Measurements from ENCODE around the gene CDH13. TPM values are rescaled to one million over a fixed set of nuclear protein-coding genes. Genes with fewer than 3 reads are reported as not detected.

CDH13 gene
- total and polyA plus RNA-seq, 8 donors: 0.12 to 21.4 (median 1.7) TPM; not detected in 1

GRCh38 chr16:82652826-82653225, 26.1 kb downstream of the CDH13 start:
- intact Hi-C loops (cut with DNase I; ENCODE audit: low total_unique reads): no loop called here
- peaks cover 0 to 7% (median 0%) of the 10 kb centered on the region in 4 donors for H3K4me1 ChIP-seq

GRCh38 chr16:82653550-82654511, 27.1 kb downstream of the CDH13 start:
- H3K4me1 ChIP-seq: peaks cover 0 to 7% (median 0%) of the 10 kb centered on the region in 4 donors
- H3K27ac ChIP-seq: peak overlapping the region in 2 of 5 donors; percentile 1 to 28
- intact Hi-C loops (cut with DNase I; ENCODE audit: low total_unique reads): no loop called here
- no peaks in the 10 kb centered on the region for H3K36me3 ChIP-seq
- 62 to 68% (median 66%) methylated on average over 8 to 11 of the region's 11 CpGs for WGBS, 5 donors
- H3K4me3 ChIP-seq: no peak overlapping the region
- TF ChIP-seq EP300 (IDR thresholded peaks at IDR 0.05) (no peak), CTCF (IDR thresholded peaks at IDR 0.05) (no peak), POLR2AphosphoS5 (IDR thresholded peaks at IDR 0.05) (no peak), POLR2A (IDR thresholded peaks at IDR 0.05) (no peak)
- DNase-seq: peak in 1 of 2 donors; percentile 61
- H3K27me3 ChIP-seq: peaks cover 0 to 6% (median 0%) of the 10 kb centered on the region in 3 donors
- no peaks in the 10 kb centered on the region for H3K9me3 ChIP-seq

More at GRCh38 chr16:82652826-82653225, 26.1 kb downstream of the CDH13 start:
- TF ChIP-seq CTCF (IDR thresholded peaks at IDR 0.05) (no peak), POLR2AphosphoS5 (IDR thresholded peaks at IDR 0.05) (no peak), EP300 (IDR thresholded peaks at IDR 0.05) (no peak), POLR2A (IDR thresholded peaks at IDR 0.05) (no peak)
- Histone ChIP-seq H3K9me3 (no peaks in the 10 kb centered on the region), H3K36me3 (no peaks in the 10 kb centered on the region), H3K27ac (no peak overlapping the region), H3K27me3 (no peaks in the 10 kb centered on the region), H3K4me3 (no peak overlapping the region)
- DNase-seq: no peak
- 62 to 79% (median 69%) methylated on average over 4 of the region's 4 CpGs for WGBS, 5 donors

GRCh38 chr16:82655072-82655714, 28.4 kb downstream of the CDH13 start:
- intact Hi-C loops (cut with DNase I; ENCODE audit: low total_unique reads): no loop called here
- H3K4me3 ChIP-seq: no peak overlapping the region
- DNase-seq: peak; percentile 36 to 73
- H3K27ac ChIP-seq: peak overlapping the region in 2 of 5 donors; percentile 1 to 50
- H3K27me3 ChIP-seq: peaks cover 0 to 6% (median 0%) of the 10 kb centered on the region in 3 donors
- TF ChIP-seq CTCF (IDR thresholded peaks at IDR 0.05): no peak
- TF ChIP-seq EP300 (IDR thresholded peaks at IDR 0.05): no peak
- no peak for TF ChIP-seq POLR2AphosphoS5 (IDR thresholded peaks at IDR 0.05)
- TF ChIP-seq POLR2A (IDR thresholded peaks at IDR 0.05): no peak
- no peaks in the 10 kb centered on the region for H3K36me3 ChIP-seq
- H3K4me1 ChIP-seq: peaks cover 0 to 7% (median 0%) of the 10 kb centered on the region in 4 donors
- no peaks in the 10 kb centered on the region for H3K9me3 ChIP-seq
- 53 to 65% (median 60%) methylated on average over 6 of the region's 6 CpGs for WGBS, 5 donors

- WGBS, 5 donors: 69 to 88% (median 79%) methylated on average over 5 of the region's 5 CpGs
- Histone ChIP-seq H3K4me1 (peaks cover 0 to 7% (median 0%) of the 10 kb centered on the region in 4 donors), H3K9me3 (no peaks in the 10 kb centered on the region), H3K36me3 (no peaks in the 10 kb centered on the region), H3K27me3 (peaks cover 0 to 6% (median 0%) of the 10 kb centered on the region in 3 donors), H3K27ac (peak overlapping the region in 1 of 5 donors; percentile 50), H3K4me3 (no peak overlapping the region)
- TF ChIP-seq POLR2AphosphoS5 (IDR thresholded peaks at IDR 0.05) (no peak), EP300 (IDR thresholded peaks at IDR 0.05) (no peak), CTCF (IDR thresholded peaks at IDR 0.05) (no peak), POLR2A (IDR thresholded peaks at IDR 0.05) (no peak)
- intact Hi-C loops (cut with DNase I; ENCODE audit: low total_unique reads): no loop called here
- DNase-seq: no peak
Observed at GRCh38 chr16:82655720-82656490, 29.1 kb downstream of the CDH13 start.
